ENCODE measurements around the gene FAM222A. TPM values are rescaled to one million over a fixed set of nuclear protein-coding genes. Genes with fewer than 3 reads are reported as not detected.

FAM222A gene
- total and polyA plus RNA-seq, 2 of the 8 experiments (the other 6 are each of a cell fraction or from before 2014, with no cell fraction given): 0.94 to 1.1 TPM

- Histone ChIP-seq H2BK15ac (ENCODE audit: low read length) (no peak overlapping the region), H3K9ac (replicated peaks in 1 of 4; ENCODE audit: extremely low read depth in 1 of 4, low read depth in 3 of 4, low read length in 3 of 4) (no peak overlapping the region), H2AFZ (ENCODE audit: low read length) (no peak overlapping the region), H2AK5ac (ENCODE audit: low read depth, low read length) (no peak overlapping the region), H3K27me3 (replicated peaks in 1 of 4; ENCODE audit: control insufficient read depth in 3 of 4, extremely low read depth in 1 of 4, insufficient read depth in 3 of 4, low read length in 3 of 4) (no peaks in the 10 kb centered on the region), H3K9me3 (ENCODE audit: insufficient read depth in 2 of 2, low read depth in 1 of 2, low read length in 1 of 2) (no peaks in the 10 kb centered on the region), H2BK5ac (ENCODE audit: low read depth, low read length) (no peak overlapping the region), H3K23ac (ENCODE audit: insufficient read length) (no peak overlapping the region), H3K56ac (replicated peaks; ENCODE audit: insufficient read length, low read depth, low read length) (no peak overlapping the region), H4K5ac (ENCODE audit: insufficient read length, low read depth, low read length) (no peak overlapping the region), H2BK20ac (ENCODE audit: low read length) (no peak overlapping the region), H3K14ac (ENCODE audit: insufficient read length) (no peak overlapping the region), H3K36me3 (ENCODE audit: control insufficient read depth in 2 of 4, insufficient read depth in 4 of 4, low read length in 3 of 4) (no peaks in the 10 kb centered on the region), H3K18ac (ENCODE audit: extremely low read depth, low read length) (no peak overlapping the region), H4K20me1 (replicated peaks in 1 of 2; ENCODE audit: control insufficient read depth in 1 of 2, insufficient read depth in 2 of 2, low read length in 2 of 2) (no peaks in the 10 kb centered on the region), H3K4me1 (replicated peaks in 1 of 4; ENCODE audit: control insufficient read depth in 3 of 4, insufficient read depth in 4 of 4, low read length in 3 of 4) (no peaks in the 10 kb centered on the region), H3K4ac (replicated peaks; ENCODE audit: insufficient read length, low read depth, low read length) (no peak overlapping the region), H3K79me2 (ENCODE audit: control insufficient read depth in 1 of 2, insufficient read depth in 2 of 2, low read length in 2 of 2) (no peaks in the 10 kb centered on the region), H3K79me1 (ENCODE audit: low read depth, low read length) (no peaks in the 10 kb centered on the region), H4K91ac (replicated peaks; ENCODE audit: insufficient read length, low read length) (no peak overlapping the region), H2BK12ac (ENCODE audit: low read depth, low read length) (no peak overlapping the region), H3K4me3 (ENCODE audit: extremely low read depth in 1 of 4, insufficient read depth in 2 of 4, low read depth in 3 of 4, low read length in 4 of 4) (no peak overlapping the region), H3K4me2 (ENCODE audit: insufficient read depth in 1 of 2, low read depth in 2 of 2, low read length in 2 of 2) (no peak overlapping the region), H4K8ac (ENCODE audit: extremely low read depth, insufficient read depth, low read length) (no peak overlapping the region), H3K23me2 (ENCODE audit: low read depth, low read length) (0 out of 2 replicates have a peak, but pooled peaks cover 1% of the 10 kb centered on the region), H3K27ac (ENCODE audit: low read depth, low read length) (no peak overlapping the region), H2BK120ac (replicated peaks; ENCODE audit: low read depth, low read length) (no peak overlapping the region)
- POLR2A ChIA-PET (ENCODE audit: partially characterized antibody): no interaction called here
- 93% methylated on average over 3 of the region's 3 CpGs; no CpG with 5 or more reads in 1 of the 2 experiments for WGBS, 2 experiments (ENCODE audit: extremely low coverage in 1 of 2, insufficient coverage in 1 of 2, insufficient read length in 1 of 2, insufficient replicate concordance in 2 of 2, low coverage in 1 of 2, low lambda C conversion rate in 2 of 2, missing lambda C conversion rate in 1 of 2)
- CTCF ChIA-PET (ENCODE audit: partially characterized antibody): interaction anchor here (0.7 kb wide), 2 partner anchors 91 to 125 kb away, joined by 3 read pairs; no protein-coding TSS in a partner anchor
- DNase-seq (ENCODE audit: low read depth in 1 of 2, low spot score in 2 of 2) (no peak), FAIRE-seq (no peak)
- TF ChIP-seq JUN (IDR thresholded peaks at IDR 0.05; ENCODE audit: low read depth, low read length) (no peak), RFX5 (IDR thresholded peaks at IDR 0.05; ENCODE audit: borderline replicate concordance, low read depth, low read length) (no peak), SAP30 (IDR thresholded peaks at IDR 0.05; ENCODE audit: insufficient read depth, insufficient replicate concordance, low read length) (no peak), EGR1 (IDR thresholded peaks at IDR 0.05; ENCODE audit: borderline replicate concordance, low read depth, low read length) (no peak), POU5F1 (IDR thresholded peaks at IDR 0.05; ENCODE audit: low read depth, low read length) (no peak), HDAC6 (IDR thresholded peaks at IDR 0.05; ENCODE audit: low read depth, low read length) (no peak), CHD2 (IDR thresholded peaks at IDR 0.05; ENCODE audit: low read length) (no peak), RNF2 (IDR thresholded peaks at IDR 0.05; ENCODE audit: borderline replicate concordance, low read depth, low read length, missing control alignments, poor library complexity, severe bottlenecking) (no peak)
Observed at GRCh38 chr12:109689426-109689825, 24.2 kb upstream of the FAM222A start.
